Myocyte (in vitro differentiated cells): Measurements from ENCODE around the gene EYA2. TPM values are rescaled to one million over a fixed set of nuclear protein-coding genes. Genes with fewer than 3 reads are reported as not detected.
A peak's percentile ranks its signal among the peaks of the same experiment; 100 is the strongest.

ENCODE experiments used
- DNase-seq: peaks from one replicate; pipeline ENCODE4 v3.0.0-alpha.2; 2012; ENCODE audit warnings: low read depth
- total RNA-seq: library from RNA; depleted of rRNA; stranded (reverse); fragments of >200 nt; gene quantifications from 2 replicates; pipeline ENCODE4 v1.2.3, GENCODE V29; 2014

The EYA2 gene
- total RNA-seq, 1 donor from 2014 or later: not detected

DNA sequence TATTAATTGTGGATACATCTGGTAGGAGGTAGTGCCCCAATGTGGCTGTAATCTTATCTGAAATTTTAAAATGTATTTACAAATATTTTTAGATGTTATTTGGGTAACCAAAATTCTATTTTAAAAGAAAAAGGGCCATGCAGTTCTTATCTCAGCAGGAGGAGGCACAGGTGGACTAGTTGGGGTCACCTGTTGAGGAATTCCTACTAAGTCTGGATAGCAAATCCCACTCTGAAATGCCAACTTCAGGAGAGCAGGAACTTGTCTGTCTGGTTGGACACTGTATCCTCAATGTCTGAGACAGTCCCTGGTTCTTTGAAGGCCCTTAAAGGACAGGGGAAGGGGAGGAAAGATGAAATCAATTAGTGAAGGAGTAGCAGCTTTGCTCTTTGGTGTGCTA is 82.6 kb downstream of the EYA2 start:
- no peak for DNase-seq

DNA sequence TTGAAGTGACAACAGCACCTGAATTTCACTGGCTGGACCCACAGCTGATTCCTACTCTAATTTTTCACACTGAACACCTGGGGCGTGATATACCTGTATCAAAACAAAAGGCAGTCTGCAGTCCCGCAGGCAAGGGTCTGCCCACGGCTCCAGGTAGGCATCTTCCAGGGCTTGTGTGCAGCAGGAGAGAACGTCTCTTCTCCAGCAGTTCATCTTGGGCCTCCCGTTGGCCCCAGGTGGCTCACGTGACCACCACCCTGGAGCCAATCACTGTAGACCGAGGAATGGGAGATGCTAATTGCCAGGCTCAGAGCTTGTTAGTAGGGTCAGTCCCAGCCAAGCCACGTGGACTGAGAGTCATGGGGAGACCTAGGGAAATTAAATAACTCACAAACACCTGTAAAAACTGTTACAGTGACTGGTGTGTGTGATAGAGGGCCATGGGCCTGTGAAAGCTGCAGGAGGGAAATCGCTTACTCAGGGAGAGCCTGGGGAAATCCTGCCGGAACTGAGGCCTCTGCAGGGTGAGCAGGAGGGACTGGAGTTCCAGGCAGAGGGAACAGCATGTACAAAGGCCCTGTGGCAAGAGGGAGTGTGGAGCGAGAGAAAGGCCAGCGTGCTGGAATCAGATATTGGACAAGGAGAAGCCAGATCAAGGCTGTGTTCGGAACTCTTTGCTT is 83.4 kb downstream of the EYA2 start:
- no peak for DNase-seq

DNA sequence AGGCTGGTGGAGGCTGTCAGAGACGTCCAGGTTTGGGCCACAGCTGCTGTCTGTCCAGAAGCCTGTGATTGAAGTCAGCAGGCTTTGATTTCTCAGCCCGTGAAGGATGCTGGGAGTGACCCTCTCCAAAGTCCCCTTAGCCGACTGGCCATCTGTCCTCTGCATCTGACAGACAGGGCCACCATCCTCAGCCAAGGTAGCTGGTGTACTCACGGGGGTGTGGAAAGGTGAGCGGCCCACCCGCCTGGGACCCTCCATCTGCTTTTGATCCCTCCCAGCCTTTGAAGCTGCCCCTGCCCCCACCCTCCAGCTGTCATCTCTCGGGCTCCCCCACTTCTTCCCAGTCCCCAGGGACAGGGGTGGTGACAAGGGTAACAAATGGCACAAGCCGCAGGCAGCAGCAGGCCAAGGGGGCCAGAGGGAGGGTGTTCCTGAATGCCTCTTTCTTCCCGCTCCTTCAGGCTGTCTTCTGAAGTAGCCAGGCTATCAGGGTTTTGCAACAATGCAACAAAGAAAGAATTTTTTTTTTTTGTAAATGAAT is 84.4 kb downstream of the EYA2 start:
- DNase-seq: peak; percentile 79

GRCh38 chr20:46979603-46980241 is 85.1 kb downstream of the EYA2 start:
- DNase-seq: peak; percentile 43

DNA sequence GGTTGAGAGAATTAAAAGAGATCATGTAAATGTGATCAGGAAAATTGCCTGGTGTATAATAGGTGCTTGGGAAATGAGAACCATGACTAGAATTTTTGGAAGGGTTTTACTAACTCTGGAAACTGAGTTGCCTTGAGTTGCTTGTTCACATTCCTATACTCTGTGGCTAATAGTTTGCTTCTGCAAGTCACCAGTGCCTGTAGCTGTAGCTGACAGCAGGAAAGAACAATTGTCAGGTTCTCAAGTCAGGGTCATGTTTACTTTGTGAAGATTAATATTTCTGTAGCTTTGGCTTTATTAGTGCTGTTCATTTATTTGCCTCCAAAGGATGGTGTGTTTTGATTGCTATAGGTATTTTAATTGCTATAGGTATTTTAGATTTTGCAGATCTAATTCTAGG is 86.5 kb downstream of the EYA2 start:
- no peak for DNase-seq

DNA sequence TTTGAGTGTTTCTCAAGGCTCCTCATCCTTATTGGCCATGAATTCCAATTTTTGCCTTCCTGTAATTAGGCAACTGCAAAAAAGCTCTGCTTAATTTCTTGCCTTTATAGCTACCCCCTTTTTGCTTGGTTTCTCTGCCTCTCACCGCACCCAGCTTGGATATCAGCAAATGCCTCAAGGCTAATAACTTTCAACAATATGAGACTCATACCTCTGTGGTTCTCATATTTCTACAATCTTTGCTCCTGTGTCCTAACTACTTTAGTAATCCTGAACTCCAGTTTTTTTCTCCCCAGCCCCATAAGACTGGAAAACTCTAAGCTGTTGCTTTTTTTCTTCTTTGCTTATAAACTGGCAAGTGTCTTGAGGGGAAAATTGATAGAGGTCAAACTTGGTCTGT is 88.8 kb downstream of the EYA2 start:
- DNase-seq: no peak

- DNase-seq: no peak
These were observed 89.8 kb downstream of the EYA2 start for GRCh38 chr20:46984405-46984804.

DNA sequence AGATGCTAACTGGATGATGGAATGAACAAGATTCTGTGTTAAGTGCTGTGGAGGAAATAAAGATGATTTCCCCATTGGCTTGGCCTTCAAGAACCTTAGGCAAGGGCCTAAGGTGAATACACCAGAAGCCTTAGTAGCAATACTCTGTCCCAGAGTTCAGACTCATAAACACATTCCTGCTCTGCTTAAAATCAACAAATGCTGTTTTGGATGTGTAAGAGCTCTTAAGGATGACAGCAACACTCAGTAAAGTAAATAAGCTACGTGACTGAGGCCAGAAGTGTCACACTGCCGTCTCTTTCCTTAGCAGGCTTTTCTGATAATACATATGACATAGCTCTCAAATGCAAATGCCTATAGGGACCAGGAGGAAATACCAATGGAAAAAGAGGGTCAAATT is 90.6 kb downstream of the EYA2 start:
- no peak for DNase-seq

GRCh38 chr20:46985671-46986070 is 91.0 kb downstream of the EYA2 start:
- no peak for DNase-seq

DNA sequence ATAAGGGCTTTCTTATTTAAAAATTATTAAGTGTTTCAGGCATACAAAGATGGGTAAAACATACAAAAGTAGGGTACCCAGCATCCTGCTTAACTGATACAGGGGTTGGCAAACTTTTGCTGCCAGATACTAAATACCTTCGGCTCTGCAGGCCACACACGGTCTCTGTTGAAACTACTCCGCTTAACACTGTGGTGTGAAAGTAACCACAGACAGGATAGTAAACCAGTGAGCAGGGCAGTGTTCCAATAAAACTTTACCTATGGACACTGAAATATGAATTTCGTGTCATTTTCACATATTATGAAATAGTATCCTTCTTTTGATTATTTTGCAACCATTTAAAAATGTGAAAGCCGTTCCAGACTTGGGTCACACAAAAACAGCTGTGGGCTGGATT is 92.4 kb downstream of the EYA2 start:
- no peak for DNase-seq

DNA sequence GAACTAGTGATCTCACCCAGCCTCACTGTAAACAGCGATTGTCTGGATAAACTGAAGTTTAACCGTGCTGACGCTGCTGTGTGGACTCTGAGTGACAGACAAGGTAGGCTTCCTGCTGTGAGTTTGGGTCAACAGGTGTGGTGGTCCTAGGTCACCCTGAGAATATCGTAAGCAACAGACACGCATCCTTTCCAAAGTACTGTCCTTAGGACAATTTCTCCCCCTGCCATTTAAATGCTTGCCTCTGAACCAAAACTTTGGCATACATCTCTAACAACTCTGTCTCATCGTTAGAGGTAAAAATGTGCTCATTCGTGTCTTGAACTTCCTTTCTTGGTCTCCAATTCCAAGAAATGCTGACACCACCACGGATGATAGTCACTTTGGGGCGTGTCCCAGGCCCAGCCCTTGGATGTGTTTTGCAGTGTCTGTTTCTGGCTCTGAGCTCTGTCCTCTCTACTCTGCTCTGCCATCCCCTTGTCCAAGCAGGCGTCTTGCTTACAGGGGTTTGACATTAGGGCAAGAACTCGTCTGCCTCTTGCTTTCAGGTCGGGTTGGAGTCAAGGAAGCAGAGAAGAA is 95.5 kb downstream of the EYA2 start:
- DNase-seq: no peak

DNA sequence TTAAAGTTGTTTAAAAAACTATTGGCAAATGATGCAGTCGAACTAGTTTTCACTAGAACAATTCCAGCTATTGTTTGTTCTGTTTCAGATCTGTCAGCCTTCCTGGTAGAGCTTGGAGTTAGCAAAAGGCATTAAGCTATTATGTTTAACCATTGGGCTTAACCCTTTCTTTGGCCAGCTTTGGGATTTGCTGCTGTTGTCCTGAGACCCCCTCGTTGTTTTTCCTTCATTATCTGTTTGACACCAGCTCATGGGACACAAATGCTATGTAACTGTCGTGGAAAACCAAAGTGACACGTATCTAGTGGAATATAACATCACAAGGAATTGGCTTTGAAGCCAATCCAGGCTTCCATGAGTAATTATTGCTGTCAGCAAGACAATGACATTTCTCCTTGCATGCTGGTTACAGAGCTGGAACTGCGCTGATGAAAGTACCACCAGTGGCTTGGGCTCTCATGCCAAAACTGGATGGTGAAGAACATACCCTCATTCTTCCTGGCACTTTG is 96.0 kb downstream of the EYA2 start:
- DNase-seq: no peak

- no peak for DNase-seq
These were observed 96.5 kb downstream of the EYA2 start for GRCh38 chr20:46991168-46991567.

DNA sequence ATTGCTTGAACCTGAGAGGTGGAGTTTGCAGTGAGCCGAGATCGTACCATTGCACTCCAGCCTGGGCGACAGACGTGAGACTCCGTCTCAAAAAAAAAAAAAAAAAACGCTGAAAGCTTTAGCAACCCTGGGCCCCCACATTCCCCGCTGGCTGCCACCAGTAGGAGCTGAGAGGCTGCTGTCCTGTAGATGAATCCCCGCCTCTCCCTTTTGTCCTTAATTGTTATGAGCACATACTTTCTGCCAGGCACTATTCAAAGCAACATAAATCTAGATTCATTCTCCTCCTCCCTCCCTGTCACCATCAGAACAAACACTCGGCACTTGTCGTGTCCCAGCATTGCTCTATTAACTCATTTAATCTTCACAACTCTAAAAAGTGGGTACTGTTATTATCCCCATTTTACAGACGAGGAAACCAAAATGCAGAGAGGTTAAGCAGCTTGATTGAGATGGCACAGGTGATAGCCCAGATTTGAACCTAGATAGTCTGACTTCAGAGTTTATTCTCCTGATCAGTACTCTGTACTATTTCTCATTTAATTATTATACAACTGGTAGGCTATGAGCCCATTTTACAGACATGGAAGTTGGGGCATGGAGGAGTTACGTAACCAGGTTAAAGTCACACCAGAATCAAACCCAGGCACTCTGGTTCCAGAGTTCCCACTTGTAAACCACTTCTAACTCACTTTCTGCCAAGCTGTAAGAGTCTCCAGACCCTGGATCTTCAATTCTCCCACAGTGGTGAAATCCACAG is 97.4 kb downstream of the EYA2 start:
- no peak for DNase-seq

GRCh38 chr20:46992640-46993035 is 98.0 kb downstream of the EYA2 start:
- DNase-seq: no peak

- DNase-seq: no peak
These were observed 98.9 kb downstream of the EYA2 start for GRCh38 chr20:46993465-46994095.

DNA sequence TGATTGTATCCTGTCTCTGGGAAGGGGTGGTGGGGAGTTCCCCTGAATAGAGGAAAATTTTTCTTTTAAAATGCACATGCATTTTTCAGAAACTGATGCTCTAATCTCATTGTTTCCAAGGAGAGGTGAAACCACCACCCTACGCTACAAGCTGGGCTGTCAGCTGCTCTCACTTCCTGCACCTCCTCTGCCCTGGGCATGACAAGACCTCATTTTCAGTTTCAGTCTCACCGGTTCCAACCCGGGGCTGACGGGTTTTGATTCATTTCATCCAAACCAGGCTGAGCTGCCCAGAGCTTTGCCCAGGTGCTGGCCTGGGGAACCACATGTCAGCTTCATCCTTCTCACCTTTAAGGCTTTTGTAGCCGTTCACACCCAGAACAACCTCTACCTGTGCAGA is 99.7 kb downstream of the EYA2 start:
- no peak for DNase-seq

DNA sequence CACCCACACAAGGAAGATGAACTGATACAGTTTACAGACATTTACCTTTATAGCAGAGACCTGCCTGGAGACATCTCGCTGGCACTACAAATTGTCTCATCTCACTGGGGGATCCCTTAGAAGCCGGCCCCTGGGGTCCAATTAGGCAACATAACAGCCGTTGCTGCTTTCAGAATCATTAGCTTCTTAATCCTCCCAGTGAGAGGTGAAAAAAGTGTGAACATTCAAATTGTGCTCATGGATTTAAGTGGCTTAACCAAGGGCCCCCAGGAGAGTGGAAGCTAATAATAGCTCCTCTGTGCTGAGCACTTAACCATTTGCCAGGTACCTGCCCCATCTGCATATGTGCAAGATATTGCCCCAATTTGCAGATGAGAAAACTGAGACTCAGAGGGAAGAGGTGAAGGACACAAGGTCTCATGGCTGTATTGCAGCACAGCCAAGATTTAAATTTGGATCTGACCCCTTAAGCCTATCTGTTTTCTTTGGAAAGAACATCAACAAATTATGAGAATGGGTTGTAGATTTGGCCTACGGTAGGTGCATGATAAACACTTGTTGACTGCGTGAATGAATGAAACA is 101.0 kb downstream of the EYA2 start:
- DNase-seq: no peak

- no peak for DNase-seq
These were observed 102.5 kb downstream of the EYA2 start for GRCh38 chr20:46997187-46997586.

DNA sequence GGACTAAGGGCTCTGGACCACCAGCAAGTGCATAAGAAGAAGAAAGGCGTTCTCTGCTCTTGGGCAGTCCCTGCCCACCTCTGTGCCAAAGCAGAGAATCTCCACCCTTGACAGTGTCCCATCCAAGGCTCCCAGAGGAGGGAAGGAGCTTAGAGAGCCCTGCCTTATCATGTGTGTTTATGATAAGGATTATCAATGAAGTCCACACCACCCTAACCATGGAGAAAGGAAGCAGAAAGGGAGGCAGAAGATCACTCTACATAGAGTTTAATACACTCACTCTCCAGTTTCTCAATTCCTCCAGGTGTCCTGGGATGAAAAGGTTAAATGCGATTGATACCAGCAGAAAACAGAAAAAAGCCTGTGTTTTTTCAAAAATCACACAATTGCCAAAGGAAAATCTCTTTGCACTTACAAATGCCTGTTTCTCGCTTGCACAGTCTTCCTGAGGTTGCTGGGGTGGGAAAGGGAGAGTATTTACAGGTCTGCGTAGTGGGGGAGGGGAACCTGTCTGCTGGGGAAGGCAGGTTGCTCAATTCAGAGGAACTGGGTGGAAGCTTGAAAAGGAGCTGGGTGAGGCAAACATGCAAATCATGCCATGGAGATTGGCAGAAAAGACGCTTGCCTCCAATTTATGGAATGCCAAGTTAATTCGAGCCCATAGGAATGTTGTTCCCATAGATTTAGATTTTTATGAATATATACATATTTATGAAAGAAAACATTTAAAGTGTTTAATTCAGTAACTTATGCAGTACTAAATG is 104.0 kb downstream of the EYA2 start:
- DNase-seq: no peak
